ENCODE results near the gene COL27A1. TPM values are rescaled to one million over a fixed set of nuclear protein-coding genes. Genes with fewer than 3 reads are reported as not detected.
A peak's percentile ranks its signal among the peaks of the same experiment; 100 is the strongest.

The COL27A1 gene
- total RNA-seq, 1 donor from 2014 or later: 48.5 TPM

DNA sequence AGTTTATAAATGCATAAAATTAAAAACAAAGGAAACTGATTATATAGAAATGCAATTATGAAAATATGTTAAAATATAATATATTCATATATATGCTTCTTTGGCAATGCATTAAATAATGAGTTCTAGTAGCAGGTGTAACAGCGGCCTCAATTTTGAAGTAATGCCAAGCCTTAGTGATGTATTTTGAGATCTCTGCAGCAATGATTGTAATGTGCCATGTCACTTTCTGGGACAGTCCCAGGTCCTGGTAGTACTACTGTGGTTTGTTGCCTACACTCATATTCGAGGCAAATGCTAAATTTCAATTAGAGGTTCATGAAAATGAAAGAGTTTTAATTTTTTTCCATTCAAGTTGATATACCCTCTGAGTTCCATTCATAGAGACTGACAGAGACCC is 91.7 kb downstream of the COL27A1 start:
- H3K27me3 Mint-ChIP-seq (ENCODE audit: low read depth): no peaks in the 10 kb centered on the region
- H3K4me3 Mint-ChIP-seq (ENCODE audit: unreplicated experiment): no peak overlapping the region
- DNase-seq (ENCODE audit: low spot score): no peak
- H3K27ac Mint-ChIP-seq (ENCODE audit: unreplicated experiment): no peak overlapping the region
- peaks cover 5% of the 10 kb centered on the region for H3K4me1 Mint-ChIP-seq (ENCODE audit: low read depth)
- TF ChIP-seq, protein P1, sequence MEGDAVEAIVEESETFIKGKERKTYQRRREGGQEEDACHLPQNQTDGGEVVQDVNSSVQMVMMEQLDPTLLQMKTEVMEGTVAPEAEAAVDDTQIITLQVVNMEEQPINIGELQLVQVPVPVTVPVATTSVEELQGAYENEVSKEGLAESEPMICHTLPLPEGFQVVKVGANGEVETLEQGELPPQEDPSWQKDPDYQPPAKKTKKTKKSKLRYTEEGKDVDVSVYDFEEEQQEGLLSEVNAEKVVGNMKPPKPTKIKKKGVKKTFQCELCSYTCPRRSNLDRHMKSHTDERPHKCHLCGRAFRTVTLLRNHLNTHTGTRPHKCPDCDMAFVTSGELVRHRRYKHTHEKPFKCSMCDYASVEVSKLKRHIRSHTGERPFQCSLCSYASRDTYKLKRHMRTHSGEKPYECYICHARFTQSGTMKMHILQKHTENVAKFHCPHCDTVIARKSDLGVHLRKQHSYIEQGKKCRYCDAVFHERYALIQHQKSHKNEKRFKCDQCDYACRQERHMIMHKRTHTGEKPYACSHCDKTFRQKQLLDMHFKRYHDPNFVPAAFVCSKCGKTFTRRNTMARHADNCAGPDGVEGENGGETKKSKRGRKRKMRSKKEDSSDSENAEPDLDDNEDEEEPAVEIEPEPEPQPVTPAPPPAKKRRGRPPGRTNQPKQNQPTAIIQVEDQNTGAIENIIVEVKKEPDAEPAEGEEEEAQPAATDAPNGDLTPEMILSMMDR (IDR thresholded peaks at IDR 0.05): no peak
- H3K9me3 Mint-ChIP-seq (ENCODE audit: low read depth): no peaks in the 10 kb centered on the region
- peaks cover 15% of the 10 kb centered on the region for H3K36me3 Mint-ChIP-seq (ENCODE audit: low read depth)

DNA sequence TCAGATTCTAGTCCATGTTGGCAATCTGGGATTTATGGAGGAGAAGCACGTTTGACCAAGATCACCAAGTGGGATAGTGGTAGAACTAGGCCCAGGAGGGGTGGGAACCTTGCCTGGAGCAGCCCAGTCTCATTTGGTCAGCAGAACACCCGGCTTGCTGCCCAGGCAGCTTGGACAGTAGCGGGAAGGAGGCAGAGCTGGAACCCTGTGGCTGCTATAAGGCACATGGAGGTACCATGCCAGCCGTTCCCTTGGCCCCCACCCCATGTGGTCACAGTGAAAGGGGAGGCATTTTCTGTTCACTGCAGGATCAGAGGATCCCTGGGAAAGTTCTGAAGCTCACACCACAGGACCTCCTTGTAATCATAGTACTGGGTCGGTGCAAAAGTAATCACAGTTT is 92.2 kb downstream of the COL27A1 start:
- Mint-ChIP-seq H3K4me3 (ENCODE audit: unreplicated experiment) (no peak overlapping the region), H3K36me3 (ENCODE audit: low read depth) (peaks cover 12% of the 10 kb centered on the region), H3K27ac (ENCODE audit: unreplicated experiment) (no peak overlapping the region), H3K4me1 (ENCODE audit: low read depth) (peaks cover 5% of the 10 kb centered on the region), H3K9me3 (ENCODE audit: low read depth) (no peaks in the 10 kb centered on the region), H3K27me3 (ENCODE audit: low read depth) (no peaks in the 10 kb centered on the region)
- no peak for DNase-seq (ENCODE audit: low spot score)
- TF ChIP-seq, protein P1 (IDR thresholded peaks at IDR 0.05): no peak

- H3K4me1 Mint-ChIP-seq (ENCODE audit: low read depth): peaks cover 5% of the 10 kb centered on the region
- DNase-seq (ENCODE audit: low spot score): no peak
- peaks cover 14% of the 10 kb centered on the region for H3K36me3 Mint-ChIP-seq (ENCODE audit: low read depth)
- H3K27me3 Mint-ChIP-seq (ENCODE audit: low read depth): no peaks in the 10 kb centered on the region
- no peaks in the 10 kb centered on the region for H3K9me3 Mint-ChIP-seq (ENCODE audit: low read depth)
- no peak overlapping the region for H3K4me3 Mint-ChIP-seq (ENCODE audit: unreplicated experiment)
- TF ChIP-seq, protein P1 (IDR thresholded peaks at IDR 0.05): no peak
- no peak overlapping the region for H3K27ac Mint-ChIP-seq (ENCODE audit: unreplicated experiment)
Measured at GRCh38 chr9:114248299-114248707, 93.0 kb downstream of the COL27A1 start.

DNA sequence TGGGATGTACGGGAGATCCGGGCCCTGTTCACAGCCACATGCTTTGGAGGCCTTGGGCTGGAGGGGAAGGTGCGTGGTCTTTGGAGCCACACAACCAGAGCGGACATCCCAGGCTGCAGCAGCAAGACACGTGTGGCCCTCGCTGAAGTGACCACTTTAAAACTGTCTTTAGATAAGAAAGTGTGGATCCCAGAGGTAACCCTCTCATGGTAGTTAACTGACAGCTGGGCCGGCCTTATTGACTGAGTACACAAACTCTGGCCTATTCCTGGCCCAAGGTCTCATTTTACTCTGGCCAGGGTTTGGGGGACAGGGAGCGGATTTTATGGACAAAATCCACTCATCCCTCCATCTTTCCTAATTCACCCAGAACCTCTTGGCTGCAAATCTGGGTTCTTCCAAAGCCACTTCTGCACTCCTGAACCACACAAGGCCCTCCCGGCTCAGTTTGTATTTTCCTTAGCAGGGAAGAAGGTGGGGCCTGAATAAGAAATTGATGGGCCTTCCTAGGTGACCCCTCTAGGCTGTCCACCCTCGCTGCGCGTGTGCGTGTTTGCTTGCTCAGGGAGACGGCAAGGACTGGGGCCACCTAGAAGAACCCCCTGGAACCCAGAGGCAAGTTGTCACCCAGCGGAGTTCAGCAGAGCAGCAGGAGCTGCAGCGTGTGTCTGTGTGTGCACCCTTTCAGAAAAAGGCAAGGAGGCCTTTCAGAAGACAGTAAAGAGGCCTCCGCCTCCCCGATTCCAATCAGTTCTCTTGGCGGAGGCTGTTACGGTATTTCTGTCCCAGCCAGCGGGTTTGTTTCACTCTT is 94.3 kb downstream of the COL27A1 start:
- Mint-ChIP-seq H3K27me3 (ENCODE audit: low read depth) (no peaks in the 10 kb centered on the region), H3K4me1 (ENCODE audit: low read depth) (peaks cover 5% of the 10 kb centered on the region), H3K27ac (ENCODE audit: unreplicated experiment) (no peak overlapping the region), H3K4me3 (ENCODE audit: unreplicated experiment) (no peak overlapping the region), H3K9me3 (ENCODE audit: low read depth) (no peaks in the 10 kb centered on the region), H3K36me3 (ENCODE audit: low read depth) (peaks cover 15% of the 10 kb centered on the region)
- TF ChIP-seq, protein P1 (IDR thresholded peaks at IDR 0.05): no peak
- no peak for DNase-seq (ENCODE audit: low spot score)

DNA sequence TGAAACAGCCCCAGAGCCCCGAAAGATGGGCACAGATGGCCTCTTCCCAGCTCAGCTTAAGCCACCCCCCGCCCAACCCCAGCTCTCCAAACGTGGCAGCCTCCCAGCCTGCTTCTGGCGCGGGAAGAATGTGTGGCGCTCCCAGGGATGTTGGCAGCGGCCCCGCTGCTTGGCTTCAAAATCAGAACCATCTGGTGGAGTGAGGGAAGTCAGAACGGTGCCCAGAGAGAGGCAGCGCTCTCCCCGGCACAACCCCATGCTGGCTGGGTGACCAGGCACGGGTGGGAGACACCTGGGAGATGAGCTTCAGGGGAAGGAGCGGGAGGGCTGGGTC is 94.9 kb downstream of the COL27A1 start:
- H3K27ac Mint-ChIP-seq (ENCODE audit: unreplicated experiment): peak overlapping the region; percentile 75
- H3K4me1 Mint-ChIP-seq (ENCODE audit: low read depth): peaks cover 5% of the 10 kb centered on the region
- TF ChIP-seq, protein P1 (IDR thresholded peaks at IDR 0.05): no peak

More for the DNA sequence above, 94.9 kb downstream of the COL27A1 start:
- no peak overlapping the region for H3K4me3 Mint-ChIP-seq (ENCODE audit: unreplicated experiment)
- H3K36me3 Mint-ChIP-seq (ENCODE audit: low read depth): peaks cover 17% of the 10 kb centered on the region
- DNase-seq (ENCODE audit: low spot score): no peak
- H3K9me3 Mint-ChIP-seq (ENCODE audit: low read depth): no peaks in the 10 kb centered on the region
- no peaks in the 10 kb centered on the region for H3K27me3 Mint-ChIP-seq (ENCODE audit: low read depth)

Data from chondrocyte (in vitro differentiated cells).